BLaER1 (cell line): ENCODE data around the gene ANKRD6.

Experiments
- H3K27ac ChIP-seq: shearing (Covaris generic); formaldehyde crosslinking; 2 replicates; pipeline ENCODE4 v1.8.1; 2022
- H3K27me3 ChIP-seq: shearing (Covaris generic); formaldehyde crosslinking; 2 replicates; pipeline ENCODE4 v1.8.1; 2022
- H3K36me3 ChIP-seq: shearing (Covaris generic); formaldehyde crosslinking; 2 replicates; pipeline ENCODE4 v1.8.1; 2022
- H3K4me1 ChIP-seq: shearing (Covaris generic); formaldehyde crosslinking; 2 replicates; pipeline ENCODE4 v1.8.1; 2022
- H3K4me2 ChIP-seq: shearing (Covaris generic); formaldehyde crosslinking; 2 replicates; pipeline ENCODE4 v1.8.1; 2022
- H3K4me3 ChIP-seq: shearing (Covaris generic); formaldehyde crosslinking; 2 replicates; pipeline ENCODE4 v1.8.1; 2022
- H3K9ac ChIP-seq: shearing (Covaris generic); formaldehyde crosslinking; 2 replicates; pipeline ENCODE4 v1.8.1; 2022
- H3K9me3 ChIP-seq: shearing (Covaris generic); formaldehyde crosslinking; 2 replicates; pipeline ENCODE4 v1.8.1; 2022
- H4K20me1 ChIP-seq: shearing (Covaris generic); formaldehyde crosslinking; 2 replicates; pipeline ENCODE4 v1.8.1; 2022
- Cebpa-rat ChIP-seq: shearing (Covaris generic); IDR thresholded peaks from 2 replicates; pipeline ENCODE4 v1.8.1; 2022

Gene ANKRD6

DNA sequence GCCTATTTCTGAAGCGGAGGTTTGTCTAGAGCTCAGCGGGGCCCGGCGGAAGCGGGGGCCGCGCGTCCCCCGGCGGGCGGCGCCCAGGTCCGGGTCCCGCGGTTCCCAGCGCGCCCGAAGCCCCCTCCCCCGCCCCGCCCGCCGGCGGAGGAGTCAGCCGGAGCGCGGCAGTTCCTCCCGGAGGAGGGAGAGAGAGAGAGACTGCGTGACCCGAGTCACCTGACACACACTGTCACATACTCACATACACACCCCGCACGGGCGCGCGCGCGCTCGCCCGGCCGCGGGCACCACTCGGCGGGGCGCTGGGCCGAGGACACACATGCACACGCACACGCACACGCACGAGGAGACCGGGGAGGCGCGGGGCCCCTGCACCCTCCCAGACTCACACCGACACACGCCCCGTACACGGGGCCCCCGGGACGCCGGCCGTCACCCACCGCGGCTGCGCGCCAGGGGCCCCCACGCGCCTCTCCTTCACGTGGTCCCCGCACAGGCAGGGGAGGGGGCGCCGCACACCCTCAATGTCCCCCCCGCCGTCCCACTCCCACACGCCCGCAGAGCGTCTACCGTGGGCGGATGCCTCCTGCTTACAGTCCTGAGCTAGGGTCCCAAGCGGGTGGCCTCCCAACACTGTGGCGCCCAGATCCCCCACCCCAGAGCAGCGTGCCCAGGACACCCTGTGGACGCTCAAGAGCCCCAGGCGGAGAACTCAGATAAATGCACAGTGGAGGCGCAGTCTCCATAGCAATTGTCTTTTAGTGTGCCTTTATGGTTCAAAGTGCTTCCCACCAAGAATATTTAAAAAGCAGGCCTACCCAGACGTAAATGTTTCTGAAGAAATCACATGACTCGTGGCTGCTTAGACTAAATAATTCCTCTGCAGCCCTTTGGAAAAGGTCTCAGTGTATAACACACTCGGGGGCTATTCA is 20.6 kb upstream of the ANKRD6 start, which contains the start of gene RRAGD:
Gene RRAGD (minus strand): TSS at position 203 of the 935 bp plus-strand sequence. CDS start 280 bp downstream, outside the sequence.
- H3K9ac ChIP-seq, result peak within 1 kb of the TSS; percentile 80
- no peaks in the 10 kb centered on the region for H3K36me3 ChIP-seq
- peaks cover 39% of the 10 kb centered on the region for H4K20me1 ChIP-seq
- no peaks in the 10 kb centered on the region for H3K27me3 ChIP-seq
- H3K27ac ChIP-seq, result peak within 1 kb of the TSS; percentile 77
- peak within 1 kb of the TSS; percentile 76 for H3K4me3 ChIP-seq
- no peaks in the 10 kb centered on the region for H3K9me3 ChIP-seq
- peak within 1 kb of the TSS; percentile 78 for H3K4me2 ChIP-seq
- peaks cover 30% of the 10 kb centered on the region for H3K4me1 ChIP-seq
- no peak for TF ChIP-seq Cebpa-rat

DNA sequence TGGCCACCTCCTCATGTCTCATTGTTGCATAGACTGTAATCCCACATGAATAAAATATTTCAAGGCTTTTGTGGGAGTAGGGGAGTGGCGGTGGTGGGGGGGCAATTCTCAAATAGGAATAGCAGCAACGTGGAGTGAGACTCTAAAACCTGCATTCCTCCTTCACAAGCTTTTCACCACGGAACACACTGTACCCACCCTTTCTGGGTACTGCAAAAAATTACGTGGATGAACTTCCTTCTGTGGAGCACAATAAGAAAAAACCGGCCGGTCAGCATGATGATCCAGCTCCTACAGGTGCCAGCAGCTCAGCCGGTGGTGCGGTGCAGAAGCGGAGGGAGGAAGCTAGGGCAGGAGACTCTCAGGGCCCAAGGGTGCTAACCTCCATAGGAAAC is 19.9 kb upstream of the ANKRD6 start:
- H3K4me1 ChIP-seq, result peaks cover 30% of the 10 kb centered on the region
- H3K4me2 ChIP-seq, result peak overlapping the region; percentile 77
- H3K9me3 ChIP-seq, result no peaks in the 10 kb centered on the region
- peak overlapping the region; percentile 77; the same call in 1 of the 2 replicates for H3K27ac ChIP-seq
- H3K9ac ChIP-seq, result peak overlapping the region; percentile 80
- peaks cover 32% of the 10 kb centered on the region for H4K20me1 ChIP-seq
- H3K27me3 ChIP-seq, result no peaks in the 10 kb centered on the region
- no peak for TF ChIP-seq Cebpa-rat
- peak overlapping the region; percentile 76 for H3K4me3 ChIP-seq
- H3K36me3 ChIP-seq, result no peaks in the 10 kb centered on the region

DNA sequence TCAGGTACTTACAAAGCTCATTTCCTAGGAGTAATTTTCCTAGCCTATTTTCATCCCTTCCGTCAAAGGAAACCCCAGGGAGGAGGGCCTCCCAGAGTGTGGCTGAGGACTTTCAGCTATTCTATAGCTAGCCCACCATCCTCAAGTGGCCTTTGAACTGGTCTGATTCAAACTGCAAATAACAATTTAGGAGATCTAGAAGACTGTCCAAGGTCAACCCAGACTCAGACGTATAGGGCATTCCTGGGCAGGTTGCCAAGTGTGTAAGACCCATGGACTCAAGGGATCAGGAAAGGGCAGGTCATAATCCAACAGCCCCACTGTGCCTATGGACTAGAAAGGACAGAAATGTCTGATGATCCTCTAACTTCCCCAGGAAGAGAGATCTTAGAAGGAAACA is 18.7 kb upstream of the ANKRD6 start:
- H3K9ac ChIP-seq, result no peak overlapping the region
- H3K27ac ChIP-seq, result no peak overlapping the region
- H4K20me1 ChIP-seq, result peaks cover 20% of the 10 kb centered on the region
- peaks cover 23% of the 10 kb centered on the region for H3K4me1 ChIP-seq
- H3K4me2 ChIP-seq, result no peak overlapping the region
- H3K36me3 ChIP-seq, result no peaks in the 10 kb centered on the region
- TF ChIP-seq Cebpa-rat, result no peak
- no peak overlapping the region for H3K4me3 ChIP-seq
- no peaks in the 10 kb centered on the region for H3K9me3 ChIP-seq
- no peaks in the 10 kb centered on the region for H3K27me3 ChIP-seq

DNA sequence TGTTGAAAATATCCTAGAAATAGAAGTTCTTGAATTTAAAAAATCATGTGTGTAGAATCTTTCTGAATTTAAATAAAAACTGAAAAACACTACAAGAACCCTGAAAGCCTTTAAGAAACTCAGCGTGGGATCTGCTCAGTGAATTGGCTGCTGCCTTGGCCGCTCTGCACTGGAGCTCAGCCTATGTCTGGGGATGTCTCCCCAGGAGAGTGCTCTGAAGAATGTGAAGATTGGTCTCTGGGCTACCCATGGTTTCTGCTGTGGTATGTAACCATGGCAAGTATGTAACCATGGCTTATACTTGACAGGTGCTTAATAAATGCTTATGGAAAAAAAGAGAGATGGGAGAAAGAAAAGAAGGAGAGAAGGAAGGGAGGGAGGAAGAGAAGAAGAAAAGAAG is 17.8 kb upstream of the ANKRD6 start:
- Histone ChIP-seq H3K9me3 (no peaks in the 10 kb centered on the region), H3K9ac (no peak overlapping the region), H3K36me3 (no peaks in the 10 kb centered on the region), H3K4me3 (no peak overlapping the region), H4K20me1 (peaks cover 10% of the 10 kb centered on the region), H3K4me2 (no peak overlapping the region), H3K27me3 (no peaks in the 10 kb centered on the region), H3K4me1 (peaks cover 14% of the 10 kb centered on the region), H3K27ac (no peak overlapping the region)
- TF ChIP-seq Cebpa-rat, result no peak

DNA sequence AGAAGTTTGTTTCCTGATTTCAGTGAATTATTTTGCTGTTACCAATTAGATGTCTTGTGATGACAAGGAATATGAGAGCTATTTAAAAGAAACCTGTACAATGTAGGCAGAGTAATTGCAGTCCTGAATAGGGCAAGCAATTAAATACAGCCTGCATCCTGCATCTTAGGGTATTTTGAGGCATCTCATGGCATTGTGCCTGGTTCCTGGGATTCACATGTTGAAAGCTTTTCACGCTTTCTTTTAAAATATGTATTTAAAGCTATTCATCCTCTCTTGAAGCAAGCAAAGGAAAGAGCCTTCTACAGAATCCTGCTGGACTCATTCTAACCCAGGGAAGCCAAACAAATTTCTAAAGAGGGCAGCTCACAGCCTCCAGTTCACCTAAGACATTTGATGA is 16.2 kb upstream of the ANKRD6 start:
- H3K36me3 ChIP-seq, result no peaks in the 10 kb centered on the region
- no peak for TF ChIP-seq Cebpa-rat
- H3K4me2 ChIP-seq, result no peak overlapping the region
- H3K4me1 ChIP-seq, result peaks cover 12% of the 10 kb centered on the region
- no peak overlapping the region for H3K4me3 ChIP-seq
- no peak overlapping the region for H3K9ac ChIP-seq
- H4K20me1 ChIP-seq, result no peaks in the 10 kb centered on the region
- H3K27me3 ChIP-seq, result no peaks in the 10 kb centered on the region
- no peak overlapping the region for H3K27ac ChIP-seq
- no peaks in the 10 kb centered on the region for H3K9me3 ChIP-seq

DNA sequence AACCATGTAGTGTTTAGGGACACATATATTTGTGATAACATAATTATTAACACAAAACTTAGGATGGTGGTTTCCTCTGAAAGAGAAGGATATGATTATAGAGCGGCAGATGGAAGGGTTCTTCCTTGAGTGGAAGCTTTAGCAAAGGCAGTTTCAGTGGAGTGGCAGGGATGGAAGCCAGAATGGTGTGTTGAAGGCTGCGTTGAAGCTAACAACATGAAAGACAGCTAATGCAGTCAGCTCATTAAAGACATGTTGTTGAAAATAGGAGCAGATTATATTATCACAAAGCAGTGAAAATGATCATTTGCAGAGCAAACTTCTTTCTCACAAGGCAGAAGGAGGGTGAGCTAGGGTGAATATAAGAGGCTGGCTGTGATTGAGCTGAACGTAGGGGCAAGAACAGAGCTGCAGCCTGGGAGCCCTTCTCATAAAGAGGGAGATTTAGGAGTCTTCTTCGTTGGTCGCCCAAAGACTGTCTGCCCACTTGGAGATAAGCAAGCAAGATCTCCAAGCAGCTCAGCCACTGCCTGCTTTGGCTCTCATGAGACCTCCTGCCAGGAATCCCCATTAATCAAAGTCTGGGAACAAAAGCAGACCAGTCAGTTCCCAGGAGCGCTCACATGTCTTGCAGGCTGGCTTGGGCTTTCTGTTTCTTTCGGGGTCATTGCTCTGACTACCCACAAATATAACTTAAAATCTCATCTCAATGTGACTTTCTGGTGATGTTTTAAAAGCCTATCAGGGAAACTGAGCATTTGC is 2.6 kb upstream of the ANKRD6 start:
- Histone ChIP-seq H3K9ac (no peak overlapping the region), H3K4me3 (no peak overlapping the region), H3K27me3 (no peaks in the 10 kb centered on the region), H3K9me3 (no peaks in the 10 kb centered on the region), H3K27ac (no peak overlapping the region), H4K20me1 (no peaks in the 10 kb centered on the region), H3K36me3 (no peaks in the 10 kb centered on the region), H3K4me1 (no peaks in the 10 kb centered on the region), H3K4me2 (no peak overlapping the region)
- TF ChIP-seq Cebpa-rat, result no peak

DNA sequence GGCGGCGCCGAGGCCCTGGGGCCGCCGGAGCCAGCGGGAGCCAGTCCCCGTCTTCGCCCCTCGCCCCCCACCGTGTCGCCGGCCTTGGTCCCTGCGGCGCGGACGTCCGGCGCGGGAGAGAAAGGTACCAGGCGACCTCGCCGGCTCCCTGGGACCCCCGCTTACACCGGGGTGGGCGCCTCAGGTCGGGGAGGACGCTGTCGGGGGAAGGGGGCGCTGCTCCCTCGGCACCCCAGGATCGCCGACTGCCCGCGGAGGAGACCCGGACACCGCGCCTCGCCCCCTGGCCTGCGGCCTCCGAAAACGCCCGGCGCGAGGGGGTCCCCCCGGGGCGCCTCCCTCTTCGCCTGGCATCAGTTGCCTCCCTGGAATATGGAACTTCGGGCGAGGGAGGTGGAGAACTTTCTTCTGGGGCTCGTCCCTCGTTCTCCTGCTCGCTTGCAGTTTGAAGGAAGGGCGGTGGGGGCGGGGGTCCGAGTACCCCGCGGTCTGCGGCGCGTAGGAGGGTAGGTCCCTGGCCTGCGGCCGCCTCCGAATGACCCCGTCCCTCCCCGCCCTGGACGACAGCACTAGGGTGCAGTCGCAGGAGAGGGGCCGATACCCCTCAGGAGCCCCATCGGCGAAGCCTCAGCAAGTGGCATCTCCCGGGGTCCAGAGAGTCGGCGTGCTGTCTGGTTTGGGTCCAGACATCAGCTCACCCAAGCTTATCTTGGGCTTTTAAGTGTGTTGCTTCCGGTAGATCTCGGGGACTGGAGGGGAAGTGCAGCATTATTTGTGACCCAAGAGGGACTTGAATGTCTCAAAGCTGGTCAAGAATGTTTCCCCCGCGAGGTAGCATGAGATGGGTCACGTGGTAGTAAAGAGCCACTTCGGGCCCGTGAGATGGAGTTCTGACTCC is 549 bp downstream of the ANKRD6 start:
- peak overlapping the region; percentile 81 for H3K4me2 ChIP-seq
- no peaks in the 10 kb centered on the region for H3K36me3 ChIP-seq
- no peak for TF ChIP-seq Cebpa-rat
- peak overlapping the region; percentile 60 for H3K9ac ChIP-seq
- no peaks in the 10 kb centered on the region for H3K9me3 ChIP-seq
- H3K4me1 ChIP-seq, result no peaks in the 10 kb centered on the region
- no peaks in the 10 kb centered on the region for H3K27me3 ChIP-seq
- H4K20me1 ChIP-seq, result no peaks in the 10 kb centered on the region
- no peak overlapping the region for H3K27ac ChIP-seq
- peak overlapping the region; percentile 72 for H3K4me3 ChIP-seq

DNA sequence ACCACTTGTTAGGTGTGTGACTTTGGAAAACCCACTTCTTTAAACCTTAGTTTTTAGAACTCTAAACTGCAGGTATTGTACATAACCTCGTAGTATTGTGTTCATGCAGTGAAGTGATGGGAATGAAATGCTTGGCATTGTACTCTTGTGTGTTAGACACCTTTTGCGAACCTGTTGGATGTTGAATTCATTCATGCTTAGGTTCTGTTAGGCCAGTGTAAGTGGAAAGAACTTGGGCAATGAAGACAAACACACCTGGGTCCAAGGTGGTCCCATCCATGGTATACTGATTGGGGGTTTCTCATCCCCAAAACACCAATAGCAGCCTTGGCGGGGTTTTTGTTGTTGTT is 1.2 kb downstream of the ANKRD6 start:
- Histone ChIP-seq H3K4me2 (peak overlapping the region; percentile 81), H3K27me3 (no peaks in the 10 kb centered on the region), H3K36me3 (no peaks in the 10 kb centered on the region), H3K4me3 (no peak overlapping the region), H3K27ac (no peak overlapping the region), H3K9ac (no peak overlapping the region), H3K9me3 (no peaks in the 10 kb centered on the region), H4K20me1 (no peaks in the 10 kb centered on the region), H3K4me1 (no peaks in the 10 kb centered on the region)
- TF ChIP-seq Cebpa-rat, result no peak

DNA sequence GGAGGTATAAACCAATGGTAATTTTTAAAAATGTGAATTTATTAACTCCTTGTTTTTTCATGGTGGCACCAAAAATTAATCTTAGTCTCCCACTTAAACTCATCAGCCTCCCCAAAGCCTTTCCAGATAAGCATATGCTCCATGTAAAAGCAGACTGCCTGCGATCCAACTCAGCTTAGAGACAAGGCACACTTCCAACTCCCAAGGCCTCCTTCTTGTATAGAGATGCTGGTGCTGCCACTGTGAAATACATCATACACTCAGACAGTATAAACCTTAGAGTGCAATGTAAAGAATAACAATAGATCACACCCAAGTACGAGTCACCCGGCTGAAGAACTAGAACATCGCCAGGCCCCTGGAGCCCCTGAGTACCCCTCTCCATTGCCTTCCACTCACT is 2.0 kb downstream of the ANKRD6 start:
- Histone ChIP-seq H3K9me3 (no peaks in the 10 kb centered on the region), H3K36me3 (no peaks in the 10 kb centered on the region), H3K4me2 (no peak overlapping the region), H4K20me1 (no peaks in the 10 kb centered on the region), H3K27me3 (no peaks in the 10 kb centered on the region), H3K9ac (no peak overlapping the region), H3K27ac (no peak overlapping the region), H3K4me3 (no peak overlapping the region), H3K4me1 (no peaks in the 10 kb centered on the region)
- TF ChIP-seq Cebpa-rat, result no peak
